ENCODE results near the gene ZMIZ2.

DNA sequence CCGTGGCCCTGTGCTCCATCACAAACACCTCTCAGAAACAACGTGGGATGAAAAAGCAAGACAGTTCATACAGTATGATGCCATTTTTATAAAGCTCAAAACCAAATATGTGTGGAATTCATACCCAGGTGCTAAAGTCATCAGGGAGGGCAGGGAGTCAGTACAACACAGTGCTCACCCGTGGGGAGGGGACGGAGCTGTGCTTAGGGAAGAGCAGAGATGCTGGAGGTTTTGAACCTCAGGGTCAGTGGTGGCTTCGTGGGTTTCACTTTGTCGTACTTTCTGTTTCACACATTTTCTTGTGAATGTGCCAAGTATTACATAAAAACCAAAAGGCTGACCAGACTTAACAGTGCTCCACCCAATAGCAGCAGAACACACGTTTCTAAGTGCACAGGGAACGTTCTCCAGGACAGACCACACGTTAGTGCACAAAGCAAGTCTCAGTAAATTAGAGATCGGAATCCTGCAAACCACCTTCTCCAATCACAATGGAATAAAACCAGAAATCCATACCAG, 21.2 kb downstream of the ZMIZ2 start:
- TF ChIP-seq, protein P1, sequence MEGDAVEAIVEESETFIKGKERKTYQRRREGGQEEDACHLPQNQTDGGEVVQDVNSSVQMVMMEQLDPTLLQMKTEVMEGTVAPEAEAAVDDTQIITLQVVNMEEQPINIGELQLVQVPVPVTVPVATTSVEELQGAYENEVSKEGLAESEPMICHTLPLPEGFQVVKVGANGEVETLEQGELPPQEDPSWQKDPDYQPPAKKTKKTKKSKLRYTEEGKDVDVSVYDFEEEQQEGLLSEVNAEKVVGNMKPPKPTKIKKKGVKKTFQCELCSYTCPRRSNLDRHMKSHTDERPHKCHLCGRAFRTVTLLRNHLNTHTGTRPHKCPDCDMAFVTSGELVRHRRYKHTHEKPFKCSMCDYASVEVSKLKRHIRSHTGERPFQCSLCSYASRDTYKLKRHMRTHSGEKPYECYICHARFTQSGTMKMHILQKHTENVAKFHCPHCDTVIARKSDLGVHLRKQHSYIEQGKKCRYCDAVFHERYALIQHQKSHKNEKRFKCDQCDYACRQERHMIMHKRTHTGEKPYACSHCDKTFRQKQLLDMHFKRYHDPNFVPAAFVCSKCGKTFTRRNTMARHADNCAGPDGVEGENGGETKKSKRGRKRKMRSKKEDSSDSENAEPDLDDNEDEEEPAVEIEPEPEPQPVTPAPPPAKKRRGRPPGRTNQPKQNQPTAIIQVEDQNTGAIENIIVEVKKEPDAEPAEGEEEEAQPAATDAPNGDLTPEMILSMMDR (conservative IDR thresholded peaks at IDR 0.05) = no peak
- no peak for TF ChIP-seq EZH2 (IDR thresholded peaks at IDR 0.05; ENCODE audit: low read depth)
